ENCODE measurements around the gene VSIG1. TPM values are rescaled to one million over a fixed set of nuclear protein-coding genes. Genes with fewer than 3 reads are reported as not detected.

VSIG1 gene
- total and polyA plus RNA-seq, 2 of the 4 experiments (the other 2 are of a cell fraction) = not detected

DNA sequence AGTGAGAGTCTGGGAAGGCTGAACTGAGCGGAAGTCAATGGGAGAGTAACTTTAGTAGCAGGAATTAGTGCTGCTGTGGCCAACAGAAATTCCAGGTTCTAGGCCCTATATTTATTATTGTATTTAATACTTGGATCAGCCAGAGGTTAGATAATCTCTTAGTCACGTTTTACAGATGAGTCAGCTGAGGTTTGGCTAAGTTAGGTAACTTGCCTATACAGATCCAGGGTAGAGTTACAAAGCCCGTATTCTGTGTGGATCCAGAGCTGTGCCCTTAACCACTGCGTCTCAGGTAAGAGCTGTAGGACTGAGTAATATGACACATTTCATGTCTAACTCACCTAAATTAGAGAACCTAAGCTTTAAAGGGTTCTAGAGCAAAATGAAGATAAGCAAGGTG is 26.0 kb downstream of the VSIG1 start:
- H3K14ac ChIP-seq (replicated peaks; ENCODE audit: low read depth, low read length) = no peak overlapping the region
- no peak overlapping the region for H2BK5ac ChIP-seq (ENCODE audit: low read depth, low read length, poor library complexity, severe bottlenecking)
- H3K4me3 ChIP-seq (ENCODE audit: insufficient read depth, low read depth, low read length) = no peak overlapping the region
- dilution Hi-C loops (cut with HindIII; ENCODE audit: low sequenced_read_pairs, unreplicated experiment) = no loop called here
- no peak overlapping the region for H4K5ac ChIP-seq (ENCODE audit: low read depth, low read length)
- CTCF ChIA-PET = interaction anchor here (1.4 kb wide), 1 partner anchor 50 kb away, joined by 5 read pairs; no protein-coding TSS in a partner anchor
- H3K56ac ChIP-seq (ENCODE audit: extremely low read depth, insufficient read depth, low read length) = no peak overlapping the region
- no peak overlapping the region for H2BK120ac ChIP-seq (ENCODE audit: low read depth, low read length)
- intact Hi-C loops (cut with micrococcal nuclease) = loop anchor here (1.0 to 5.0 kb wide), 4 partner anchors 94 to 534 kb away; partner anchors contain the start of gene NCBP2L
- no peak overlapping the region for H2BK20ac ChIP-seq (ENCODE audit: low read depth, low read length)
- H4K91ac ChIP-seq (ENCODE audit: insufficient read depth, low read depth, low read length) = no peak overlapping the region
- in situ Hi-C loops (cut with MboI; ENCODE audit: low sequenced_read_pairs) = loop anchor here (10.0 kb wide), 1 partner anchor 406 kb away; no protein-coding TSS in a partner anchor
- no peak overlapping the region for H4K8ac ChIP-seq (ENCODE audit: low read depth in 2 of 2, low read length in 2 of 2)
- H3K4ac ChIP-seq (ENCODE audit: low read depth, low read length) = no peak overlapping the region
- H3K23ac ChIP-seq (ENCODE audit: low read depth, low read length) = no peak overlapping the region
- H3K4me1 ChIP-seq (ENCODE audit: control insufficient read depth, insufficient read depth, low read length) = peaks cover 2% of the 10 kb centered on the region
- H2AFZ ChIP-seq (replicated peaks; ENCODE audit: low read length, poor library complexity) = no peak overlapping the region
- no peak overlapping the region for H2AK5ac ChIP-seq (ENCODE audit: low read depth, low read length)
- POLR2A ChIA-PET (ENCODE audit: unreplicated experiment) = no interaction called here
- TF ChIP-seq MXI1 (IDR thresholded peaks at IDR 0.05; ENCODE audit: borderline replicate concordance, low read depth, low read length) (no peak), FOS (IDR thresholded peaks at IDR 0.05; ENCODE audit: low read depth, low read length) (peak; percentile 65; the same call in 1 of the 2 replicates), NFE2L2 (IDR thresholded peaks at IDR 0.05; ENCODE audit: low read depth, low read length) (no peak), CHD1 (IDR thresholded peaks at IDR 0.05; ENCODE audit: low read depth, low read length) (no peak), POLR2A (IDR thresholded peaks at IDR 0.05; ENCODE audit: low read depth, low read length) (no peak), SMC3 (IDR thresholded peaks at IDR 0.05; ENCODE audit: low read depth, low read length) (no peak), RCOR1 (IDR thresholded peaks at IDR 0.05; ENCODE audit: insufficient replicate concordance, low read length) (no peak), MAFK (IDR thresholded peaks at IDR 0.05; ENCODE audit: low read depth, low read length) (no peak), BHLHE40 (IDR thresholded peaks at IDR 0.05; ENCODE audit: low read depth, low read length) (peak; percentile 93), CEBPB (IDR thresholded peaks at IDR 0.05; ENCODE audit: low read depth, low read length) (peak; percentile 18; the same call in 1 of the 2 replicates), MAZ (IDR thresholded peaks at IDR 0.05; ENCODE audit: borderline replicate concordance, low read depth, low read length) (no peak), RAD21 (IDR thresholded peaks at IDR 0.05; ENCODE audit: low read length) (no peak), RFX5 (IDR thresholded peaks at IDR 0.05; ENCODE audit: low read depth, low read length) (no peak)
- TF ChIP-seq, protein P1, sequence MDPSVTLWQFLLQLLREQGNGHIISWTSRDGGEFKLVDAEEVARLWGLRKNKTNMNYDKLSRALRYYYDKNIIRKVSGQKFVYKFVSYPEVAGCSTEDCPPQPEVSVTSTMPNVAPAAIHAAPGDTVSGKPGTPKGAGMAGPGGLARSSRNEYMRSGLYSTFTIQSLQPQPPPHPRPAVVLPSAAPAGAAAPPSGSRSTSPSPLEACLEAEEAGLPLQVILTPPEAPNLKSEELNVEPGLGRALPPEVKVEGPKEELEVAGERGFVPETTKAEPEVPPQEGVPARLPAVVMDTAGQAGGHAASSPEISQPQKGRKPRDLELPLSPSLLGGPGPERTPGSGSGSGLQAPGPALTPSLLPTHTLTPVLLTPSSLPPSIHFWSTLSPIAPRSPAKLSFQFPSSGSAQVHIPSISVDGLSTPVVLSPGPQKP (IDR thresholded peaks at IDR 0.05; ENCODE audit: borderline replicate concordance, low read depth, low read length) = no peak
- TF ChIP-seq, protein P2, sequence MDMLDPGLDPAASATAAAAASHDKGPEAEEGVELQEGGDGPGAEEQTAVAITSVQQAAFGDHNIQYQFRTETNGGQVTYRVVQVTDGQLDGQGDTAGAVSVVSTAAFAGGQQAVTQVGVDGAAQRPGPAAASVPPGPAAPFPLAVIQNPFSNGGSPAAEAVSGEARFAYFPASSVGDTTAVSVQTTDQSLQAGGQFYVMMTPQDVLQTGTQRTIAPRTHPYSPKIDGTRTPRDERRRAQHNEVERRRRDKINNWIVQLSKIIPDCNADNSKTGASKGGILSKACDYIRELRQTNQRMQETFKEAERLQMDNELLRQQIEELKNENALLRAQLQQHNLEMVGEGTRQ (IDR thresholded peaks at IDR 0.05; ENCODE audit: low read depth, low read length) = no peak
- TF ChIP-seq, protein P3, sequence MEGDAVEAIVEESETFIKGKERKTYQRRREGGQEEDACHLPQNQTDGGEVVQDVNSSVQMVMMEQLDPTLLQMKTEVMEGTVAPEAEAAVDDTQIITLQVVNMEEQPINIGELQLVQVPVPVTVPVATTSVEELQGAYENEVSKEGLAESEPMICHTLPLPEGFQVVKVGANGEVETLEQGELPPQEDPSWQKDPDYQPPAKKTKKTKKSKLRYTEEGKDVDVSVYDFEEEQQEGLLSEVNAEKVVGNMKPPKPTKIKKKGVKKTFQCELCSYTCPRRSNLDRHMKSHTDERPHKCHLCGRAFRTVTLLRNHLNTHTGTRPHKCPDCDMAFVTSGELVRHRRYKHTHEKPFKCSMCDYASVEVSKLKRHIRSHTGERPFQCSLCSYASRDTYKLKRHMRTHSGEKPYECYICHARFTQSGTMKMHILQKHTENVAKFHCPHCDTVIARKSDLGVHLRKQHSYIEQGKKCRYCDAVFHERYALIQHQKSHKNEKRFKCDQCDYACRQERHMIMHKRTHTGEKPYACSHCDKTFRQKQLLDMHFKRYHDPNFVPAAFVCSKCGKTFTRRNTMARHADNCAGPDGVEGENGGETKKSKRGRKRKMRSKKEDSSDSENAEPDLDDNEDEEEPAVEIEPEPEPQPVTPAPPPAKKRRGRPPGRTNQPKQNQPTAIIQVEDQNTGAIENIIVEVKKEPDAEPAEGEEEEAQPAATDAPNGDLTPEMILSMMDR (conservative IDR thresholded peaks at IDR 0.05; ENCODE audit: low read depth, low read length) = no peak
- H3K79me1 ChIP-seq (ENCODE audit: low read depth in 1 of 2, low read length in 2 of 2) = no peaks in the 10 kb centered on the region
- WGBS, 2 experiments (ENCODE audit: extremely low coverage in 2 of 2, insufficient read length in 1 of 2) = no CpG with 5 or more reads among the region's 4 CpGs
- DNase-seq (peak; percentile 88), ATAC-seq (ENCODE audit: low read depth) (peak; percentile 82)
- H4K20me1 ChIP-seq (ENCODE audit: insufficient read depth, low read length) = no peaks in the 10 kb centered on the region
- H2BK15ac ChIP-seq (ENCODE audit: low read depth, low read length) = no peak overlapping the region
- H2AK9ac ChIP-seq (replicated peaks; ENCODE audit: low read depth, low read length, poor library complexity) = no peak overlapping the region
- no peak overlapping the region for H3K9ac ChIP-seq (ENCODE audit: low read depth, low read length)
- H3K9me1 ChIP-seq (ENCODE audit: insufficient read depth, low read length) = no peaks in the 10 kb centered on the region; the same call in 1 of the 2 replicates
- no TSS peak for BruUV-seq (replicated peaks)
- peaks cover 36% of the 10 kb centered on the region for H3K27me3 ChIP-seq (ENCODE audit: control insufficient read depth, insufficient read depth, low read length)
- H3K18ac ChIP-seq (ENCODE audit: low read depth, low read length) = no peak overlapping the region
- H3K4me2 ChIP-seq (ENCODE audit: low read depth, low read length) = no peak overlapping the region
- no peaks in the 10 kb centered on the region for H3K36me3 ChIP-seq (ENCODE audit: control insufficient read depth, insufficient read depth, low read length)
- no peak overlapping the region for H3K27ac ChIP-seq (ENCODE audit: insufficient read depth, low read length)
- H3K9me3 ChIP-seq (ENCODE audit: control insufficient read depth, insufficient read depth, low read length) = no peaks in the 10 kb centered on the region

Measured in IMR-90 (cell line).